Fibroblast of the aortic adventitia (primary cell): ENCODE results near the gene LCN15. TPM values are rescaled to one million over a fixed set of nuclear protein-coding genes. Genes with fewer than 3 reads are reported as not detected.
"Not testable (repeated sequence)": the region's sequence is repeated elsewhere in the genome, so short reads cannot be mapped to it uniquely, and the experiment has no call there.

Experiments used
- DNase-seq: peaks from one replicate; pipeline ENCODE4 v3.0.0-alpha.2; 2010; ENCODE audit warnings: low read depth
- H3K4me3 ChIP-seq: 2 replicates; pipeline ENCODE4 v1.5.1; 2011; ENCODE audit warnings: low read depth, mild to moderate bottlenecking, control low read depth, low read length, moderate library complexity
- CTCF ChIP-seq: IDR thresholded peaks from 2 replicates; pipeline ENCODE4 v1.5.1; 2011; ENCODE audit warnings: mild to moderate bottlenecking, low read length, control low read depth, inconsistent platforms; ENCODE audit not compliant: insufficient read depth
- small RNA-seq: library from RNA; depleted of rRNA; stranded (forward); fragments of <200 nt; gene quantifications from one replicate; pipeline ENCODE3, GENCODE V24; 2012
- total RNA-seq: library from RNA; depleted of rRNA; stranded (reverse); fragments of >200 nt; gene quantifications from 2 replicates; pipeline ENCODE4 v1.2.3, GENCODE V29; 2012; ENCODE audit warnings: low replicate concordance

Gene LCN15
- total RNA-seq, 1 donor = not detected

- no peak for DNase-seq
- H3K4me3 ChIP-seq = no peak overlapping the region
- TF ChIP-seq CTCF = no peak
Observed at GRCh38 chr9:136713550-136713949, 50.8 kb downstream of the LCN15 start.

GRCh38 chr9:136712690-136713544 lies 51.4 kb downstream of the LCN15 start:
- no peak for TF ChIP-seq CTCF
- no peak for DNase-seq
- H3K4me3 ChIP-seq = peak overlapping the region; percentile 39

- TF ChIP-seq CTCF = no peak
- H3K4me3 ChIP-seq = peak within 1 kb of the TSS; percentile 39
- DNase-seq = no peak
Observed at GRCh38 chr9:136711751-136712689, 52.3 kb downstream of the LCN15 start, which contains the start of gene DIPK1B. TSS of gene DIPK1B (plus strand) at chr9:136712572. CDS start at chr9:136712666, 94 bp downstream.

- not testable (repeated sequence) for H3K4me3 ChIP-seq
- peak; percentile 71 for DNase-seq
Observed at GRCh38 chr9:136711219-136711648, 53.1 kb downstream of the LCN15 start.

- no peak for TF ChIP-seq CTCF
- no peak overlapping the region for H3K4me3 ChIP-seq
- DNase-seq = no peak
Observed at GRCh38 chr9:136710543-136710942, 53.8 kb downstream of the LCN15 start.

Small RNA genes lying within 50 kb of the gene (small RNA-seq; reads per million reads assigned to genes)
- gene AL355987.2 (not detected), gene ATP6V1G1P3 (not detected), gene MIR6722 (not detected)

Other genes starting within 250 kb of the LCN15 start
- 8.8 and 8.9 TPM in 2 replicates for gene NOTCH1, start 218.5 kb downstream of the LCN15 start, total RNA-seq
- 2.4 and 5.6 TPM in 2 replicates for gene EGFL7, start 101.6 kb downstream of the LCN15 start, total RNA-seq
- 6.2 and 29.0 TPM in 2 replicates for gene AGPAT2, start 77.1 kb downstream of the LCN15 start, total RNA-seq
- gene DIPK1B, start 51.9 kb downstream of the LCN15 start, total RNA-seq = 0.45 and 0.98 TPM in 2 replicates
- not detected in 2 replicates for gene LCN10, start 21.6 kb downstream of the LCN15 start, total RNA-seq
- gene LCN6, start 16.0 kb downstream of the LCN15 start, total RNA-seq = not detected in 2 replicates
- not detected in 2 replicates for gene LCN8, start 6.3 kb downstream of the LCN15 start, total RNA-seq
- gene TMEM141, start 26.8 kb upstream of the LCN15 start, total RNA-seq = 9.4 and 30.8 TPM in 2 replicates
- 0.16 TPM in 1 of 2 replicates, not detected in the other for gene CCDC183, start 31.8 kb upstream of the LCN15 start, total RNA-seq
- gene RABL6, start 43.4 kb upstream of the LCN15 start, total RNA-seq = 49.8 and 62.0 TPM in 2 replicates
- gene AJM1, start 78.0 kb upstream of the LCN15 start, total RNA-seq = 1.1 and 1.3 TPM in 2 replicates
- gene PHPT1, start 84.9 kb upstream of the LCN15 start, total RNA-seq = 28.7 and 83.2 TPM in 2 replicates
- 0.81 TPM in 1 of 2 replicates, not detected in the other for gene MAMDC4, start 87.8 kb upstream of the LCN15 start, total RNA-seq
- 83.0 and 248 TPM in 2 replicates for gene EDF1, start 101.8 kb upstream of the LCN15 start, total RNA-seq
- gene TRAF2, start 122.0 kb upstream of the LCN15 start, total RNA-seq = 5.6 and 7.9 TPM in 2 replicates
- gene FBXW5, start 180.2 kb upstream of the LCN15 start, total RNA-seq = 52.6 and 139 TPM in 2 replicates
- gene C8G, start 180.7 kb upstream of the LCN15 start, total RNA-seq = 0.36 TPM in 1 of 2 replicates, not detected in the other
- gene LCN12, start 187.8 kb upstream of the LCN15 start, total RNA-seq = not detected in 2 replicates
- 27.6 and 32.8 TPM in 2 replicates for gene PTGDS, start 213.0 kb upstream of the LCN15 start, total RNA-seq
- 0.54 and 15.3 TPM in 2 replicates for gene LCNL1, start 218.5 kb upstream of the LCN15 start, total RNA-seq
- 7.1 and 18.3 TPM in 2 replicates for gene PAXX, start 227.9 kb upstream of the LCN15 start, total RNA-seq
- gene CLIC3, start 232.1 kb upstream of the LCN15 start, total RNA-seq = 4.3 and 5.2 TPM in 2 replicates